Small intestine (tissue), 7 donors: ENCODE data around the gene GRIFIN. TPM values are rescaled to one million over a fixed set of nuclear protein-coding genes. Genes with fewer than 3 reads are reported as not detected.

Source experiments
- DNase-seq, 2 donors: peaks; one replicate each; pipeline versions ENCODE4 v3.0.0 to v3.0.0-alpha.2; 2013
- FAIRE-seq: peaks from 2 replicates; lab custom pipeline; 2012; peaks lifted over from hg19 to GRCh38; lab: Jason Lieb, UNC
- H3K27ac ChIP-seq, 3 donors: one replicate each; pipeline ENCODE4 v1.5.1; 2013; ENCODE audit warnings: low read length in 2 of 3, mild to moderate bottlenecking in 2 of 3, control low read depth in 1 of 3, inconsistent platforms in 1 of 3, low read depth in 1 of 3, moderate library complexity in 1 of 3
- H3K27me3 ChIP-seq, 3 donors: one replicate each; pipeline ENCODE4 v1.6.1; 2013; ENCODE audit warnings: low read length in 3 of 3, inconsistent platforms in 1 of 3; ENCODE audit not compliant: control insufficient read depth in 3 of 3, insufficient read depth in 3 of 3
- H3K36me3 ChIP-seq, 3 donors: one replicate each; pipeline ENCODE4 v1.6.1; 2013; ENCODE audit warnings: low read length in 3 of 3, inconsistent platforms in 1 of 3, low read depth in 1 of 3, mild to moderate bottlenecking in 1 of 3, moderate library complexity in 1 of 3; ENCODE audit not compliant: control insufficient read depth in 3 of 3, insufficient read depth in 2 of 3
- H3K4me1 ChIP-seq, 3 donors: one replicate each; pipeline ENCODE4 v1.6.1; 2013; ENCODE audit warnings: low read length in 2 of 3, inconsistent platforms in 1 of 3, low read depth in 1 of 3, mild to moderate bottlenecking in 1 of 3, moderate library complexity in 1 of 3; ENCODE audit not compliant: control insufficient read depth in 3 of 3, insufficient read depth in 2 of 3
- H3K4me3 ChIP-seq, 3 donors: one replicate each; pipeline ENCODE4 v1.5.1; 2013; ENCODE audit warnings: low read length in 3 of 3, control low read depth in 1 of 3, inconsistent platforms in 1 of 3, low read depth in 1 of 3, mild to moderate bottlenecking in 1 of 3, moderate library complexity in 1 of 3
- H3K9me3 ChIP-seq, 2 donors: one replicate each; pipeline ENCODE4 v1.6.1; 2013; ENCODE audit warnings: low read depth in 1 of 2, low read length in 1 of 2; ENCODE audit not compliant: control insufficient read depth in 2 of 2, insufficient read depth in 1 of 2
- WGBS, 3 donors: extraction: QIAGEN DNeasy Blood & Tissue Kit; methylation state at CpG; one replicate each; pipeline ENCODE4 v1.1.7; 2013; 5-methylcytosine and 5-hydroxymethylcytosine counted together
- polyA plus RNA-seq, 4 donors: library from polyadenylated mRNA; stranded (reverse) in 3 of 4; unstranded in 1 of 4; fragments of 200-250 nt in 3 of 4; fragments of 120-200 nt in 1 of 4; gene quantifications; one replicate each; pipeline versions ENCODE4 v1.2.1 to v1.2.3, GENCODE V29; 2013
- donor health status: healthy with polysubstance abuse.
- donor health status: control.
- donor health status: control.
- donor health status: Bipolar disorder and iron deficiency.
- donor health status: healthy.

GRIFIN gene
- polyA plus RNA-seq, 4 donors: not detected

- peaks cover 0 to 6% of the 10 kb centered on the region in 2 donors for H3K9me3 ChIP-seq
- H3K4me3 ChIP-seq: no peak overlapping the region
- WGBS, 3 donors: 89 to 91% (median 90%) methylated on average over 10 of the region's 10 CpGs
- H3K27ac ChIP-seq: no peak overlapping the region
- FAIRE-seq (no peak), DNase-seq (no peak)
- no peaks in the 10 kb centered on the region for H3K27me3 ChIP-seq
- peaks cover 0 to 15% (median 0%) of the 10 kb centered on the region in 3 donors for H3K36me3 ChIP-seq
- peaks cover 0 to 7% (median 0%) of the 10 kb centered on the region in 3 donors for H3K4me1 ChIP-seq
Measured at GRCh38 chr7:2425749-2426148, 50.4 kb downstream of the GRIFIN start.

Other genes starting within 250 kb of the GRIFIN start
- 10 to 100 TPM; 12.3 to 21.7 (median 18.1) TPM for gene MAD1L1, start 243.5 kb downstream of the GRIFIN start, polyA plus RNA-seq
- 10 to 100 TPM; 13.5 to 27.8 (median 20.4) TPM for gene MRM2, start 234.2 kb downstream of the GRIFIN start, polyA plus RNA-seq
- gene NUDT1, start 234.2 kb downstream of the GRIFIN start, polyA plus RNA-seq: 10 to 100 TPM; 22.1 to 39.6 (median 22.4) TPM
- 10 to 100 TPM; 17.5 to 39.7 (median 19.2) TPM for gene SNX8, start 162.0 kb downstream of the GRIFIN start, polyA plus RNA-seq
- 100 to 1,000 TPM in 1 of 4 donors, 10 to 100 TPM in 3; 53.9 to 114 (median 80.7) TPM for gene EIF3B, start 121.6 kb downstream of the GRIFIN start, polyA plus RNA-seq
- 10 to 100 TPM in 2 of 4 donors, 1 to 10 TPM in 2; 1.8 to 10.9 (median 6.8) TPM for gene CHST12, start 72.8 kb downstream of the GRIFIN start, polyA plus RNA-seq
- 10 to 100 TPM; 10.5 to 39.3 (median 17.5) TPM for gene LFNG, start 43.4 kb upstream of the GRIFIN start, polyA plus RNA-seq
- 10 to 100 TPM; 25.1 to 40.3 (median 28.2) TPM for gene BRAT1, start 79.1 kb upstream of the GRIFIN start, polyA plus RNA-seq
- gene IQCE, start 82.6 kb upstream of the GRIFIN start, polyA plus RNA-seq: 10 to 100 TPM; 10.4 to 20.8 (median 15.5) TPM
- gene TTYH3, start 155.6 kb upstream of the GRIFIN start, polyA plus RNA-seq: 100 to 1,000 TPM in 1 of 4 donors, 10 to 100 TPM in 1, 1 to 10 TPM in 2; 6.9 to 149 (median 20.6) TPM
- gene AMZ1, start 211.8 kb upstream of the GRIFIN start, polyA plus RNA-seq: under 1 TPM in 2 of 4 donors, not detected in 2; 0.07 to 0.24 TPM